Measurements from ENCODE around the gene AK1. TPM values are rescaled to one million over a fixed set of nuclear protein-coding genes. Genes with fewer than 3 reads are reported as not detected.

The AK1 gene
- total RNA-seq, 1 donor from 2014 or later: 58.3 TPM

GRCh38 chr9:127867356-127868277 is 9.9 kb downstream of the AK1 start:
- no peak for DNase-seq (ENCODE audit: low read depth)
- no peak overlapping the region for H3K4me3 ChIP-seq (ENCODE audit: low read depth, low read length)
- no peak for TF ChIP-seq CTCF (conservative IDR thresholded peaks at IDR 0.05; ENCODE audit: low read depth, low read length)

GRCh38 chr9:127866535-127866934 is 10.9 kb downstream of the AK1 start:
- H3K4me3 ChIP-seq (ENCODE audit: low read depth, low read length): no peak overlapping the region
- TF ChIP-seq CTCF (conservative IDR thresholded peaks at IDR 0.05; ENCODE audit: low read depth, low read length): no peak
- no peak for DNase-seq (ENCODE audit: low read depth)

GRCh38 chr9:127865645-127866464 is 11.6 kb downstream of the AK1 start:
- TF ChIP-seq CTCF (conservative IDR thresholded peaks at IDR 0.05; ENCODE audit: low read depth, low read length): no peak
- H3K4me3 ChIP-seq (ENCODE audit: low read depth, low read length): no peak overlapping the region
- DNase-seq (ENCODE audit: low read depth): no peak

GRCh38 chr9:127863191-127863621 is 14.3 kb downstream of the AK1 start:
- TF ChIP-seq CTCF (conservative IDR thresholded peaks at IDR 0.05; ENCODE audit: low read depth, low read length): no peak
- no peak overlapping the region for H3K4me3 ChIP-seq (ENCODE audit: low read depth, low read length)
- DNase-seq (ENCODE audit: low read depth): no peak

GRCh38 chr9:127862075-127863011 is 15.1 kb downstream of the AK1 start:
- no peak for TF ChIP-seq CTCF (conservative IDR thresholded peaks at IDR 0.05; ENCODE audit: low read depth, low read length)
- no peak overlapping the region for H3K4me3 ChIP-seq (ENCODE audit: low read depth, low read length)

GRCh38 chr9:127860779-127861178 is 16.7 kb downstream of the AK1 start:
- no peak overlapping the region for H3K4me3 ChIP-seq (ENCODE audit: low read depth, low read length)
- DNase-seq (ENCODE audit: low read depth): no peak

More at GRCh38 chr9:127862075-127863011, 15.1 kb downstream of the AK1 start:
- no peak for DNase-seq (ENCODE audit: low read depth)

More at GRCh38 chr9:127860779-127861178, 16.7 kb downstream of the AK1 start:
- no peak for TF ChIP-seq CTCF (conservative IDR thresholded peaks at IDR 0.05; ENCODE audit: low read depth, low read length)

All from epithelial cell of proximal tubule (primary cell).